T-helper 1 cell treated with Interleukin-12 subunit alpha and Interleukin-12 subunit beta and Interleukin-4 antibody, amounts not matched to agents 30 μg/mL and 1 μg/mL, for 36 hours (primary cell): ENCODE data around the gene PLCD3.

Experiments used
- H3K27ac Mint-ChIP-seq: one replicate; pipeline ENCODE4 v1.8.0; 2021; ENCODE audit warnings: mild to moderate bottlenecking, mixed read lengths
- H3K27me3 Mint-ChIP-seq: one replicate; pipeline ENCODE4 v1.8.0; 2021; ENCODE audit warnings: low read depth, mixed read lengths
- H3K36me3 Mint-ChIP-seq: one replicate; pipeline ENCODE4 v1.8.0; 2021; ENCODE audit warnings: low read depth, mixed read lengths
- H3K4me1 Mint-ChIP-seq: one replicate; pipeline ENCODE4 v1.8.0; 2021; ENCODE audit warnings: low read depth, mixed read lengths
- H3K4me3 Mint-ChIP-seq: one replicate; pipeline ENCODE4 v1.8.0; 2021; ENCODE audit warnings: mild to moderate bottlenecking, moderate library complexity, mixed read lengths
- H3K9me3 Mint-ChIP-seq: one replicate; pipeline ENCODE4 v1.8.0; 2021; ENCODE audit warnings: mixed read lengths

The PLCD3 gene

GRCh38 chr17:45073414-45074070 is 58.8 kb downstream of the PLCD3 start:
- peaks cover 3% of the 10 kb centered on the region for H3K4me1 Mint-ChIP-seq
- no peaks in the 10 kb centered on the region for H3K9me3 Mint-ChIP-seq
- H3K27me3 Mint-ChIP-seq = no peaks in the 10 kb centered on the region
- peak overlapping the region; percentile 15 for H3K27ac Mint-ChIP-seq
- H3K4me3 Mint-ChIP-seq = no peak overlapping the region
- peaks cover 26% of the 10 kb centered on the region for H3K36me3 Mint-ChIP-seq

- H3K4me3 Mint-ChIP-seq = no peak overlapping the region
- H3K36me3 Mint-ChIP-seq = peaks cover 26% of the 10 kb centered on the region
- no peaks in the 10 kb centered on the region for H3K27me3 Mint-ChIP-seq
- H3K9me3 Mint-ChIP-seq = no peaks in the 10 kb centered on the region
- H3K27ac Mint-ChIP-seq = no peak overlapping the region
- peaks cover 5% of the 10 kb centered on the region for H3K4me1 Mint-ChIP-seq
These were observed 61.5 kb downstream of the PLCD3 start for GRCh38 chr17:45070809-45071208.

GRCh38 chr17:45070001-45070400 is 62.3 kb downstream of the PLCD3 start:
- H3K4me1 Mint-ChIP-seq = peaks cover 7% of the 10 kb centered on the region
- H3K36me3 Mint-ChIP-seq = peaks cover 28% of the 10 kb centered on the region

GRCh38 chr17:45067637-45068036 is 64.7 kb downstream of the PLCD3 start:
- peaks cover 23% of the 10 kb centered on the region for H3K36me3 Mint-ChIP-seq
- H3K27me3 Mint-ChIP-seq = no peaks in the 10 kb centered on the region
- no peak overlapping the region for H3K4me3 Mint-ChIP-seq
- H3K4me1 Mint-ChIP-seq = peaks cover 17% of the 10 kb centered on the region
- no peaks in the 10 kb centered on the region for H3K9me3 Mint-ChIP-seq
- H3K27ac Mint-ChIP-seq = no peak overlapping the region

More at GRCh38 chr17:45070001-45070400, 62.3 kb downstream of the PLCD3 start:
- no peak overlapping the region for H3K4me3 Mint-ChIP-seq
- no peak overlapping the region for H3K27ac Mint-ChIP-seq
- H3K9me3 Mint-ChIP-seq = no peaks in the 10 kb centered on the region
- no peaks in the 10 kb centered on the region for H3K27me3 Mint-ChIP-seq

GRCh38 chr17:45063198-45063597 is 69.1 kb downstream of the PLCD3 start:
- Mint-ChIP-seq H3K27ac (no peak overlapping the region), H3K36me3 (peaks cover 16% of the 10 kb centered on the region), H3K27me3 (no peaks in the 10 kb centered on the region), H3K4me3 (peak overlapping the region; percentile 21), H3K9me3 (no peaks in the 10 kb centered on the region), H3K4me1 (peaks cover 31% of the 10 kb centered on the region)

- Mint-ChIP-seq H3K36me3 (peaks cover 12% of the 10 kb centered on the region), H3K27me3 (no peaks in the 10 kb centered on the region), H3K9me3 (no peaks in the 10 kb centered on the region), H3K4me3 (peak overlapping the region; percentile 99), H3K27ac (peak overlapping the region; percentile 99), H3K4me1 (peaks cover 26% of the 10 kb centered on the region)
These were observed 70.6 kb downstream of the PLCD3 start for GRCh38 chr17:45061606-45062205.

GRCh38 chr17:45060797-45061605 is 71.3 kb downstream of the PLCD3 start, which contains the start of gene NMT1:
Gene NMT1 (plus strand): TSS chr17:45061317. CDS start chr17:45061330, 13 bp downstream.
- Mint-ChIP-seq H3K27me3 (no peaks in the 10 kb centered on the region), H3K27ac (peak within 1 kb of the TSS; percentile 99), H3K4me3 (peak within 1 kb of the TSS; percentile 99), H3K4me1 (peaks cover 26% of the 10 kb centered on the region), H3K9me3 (no peaks in the 10 kb centered on the region), H3K36me3 (peaks cover 12% of the 10 kb centered on the region)

- no peaks in the 10 kb centered on the region for H3K9me3 Mint-ChIP-seq
- H3K4me3 Mint-ChIP-seq = peak overlapping the region; percentile 99
- H3K27ac Mint-ChIP-seq = peak overlapping the region; percentile 99
- H3K27me3 Mint-ChIP-seq = no peaks in the 10 kb centered on the region
- peaks cover 13% of the 10 kb centered on the region for H3K36me3 Mint-ChIP-seq
- H3K4me1 Mint-ChIP-seq = peaks cover 29% of the 10 kb centered on the region
These were observed 71.9 kb downstream of the PLCD3 start for GRCh38 chr17:45060382-45060796.
